ENCODE measurements around the gene SUSD3. TPM values are rescaled to one million over a fixed set of nuclear protein-coding genes. Genes with fewer than 3 reads are reported as not detected.

SUSD3 gene
- total RNA-seq, 1 experiment from 2014 or later, result 5.0 TPM

- no peaks in the 10 kb centered on the region for H3K27me3 ChIP-seq (ENCODE audit: control insufficient read depth, insufficient read depth, low read length)
- ATAC-seq, result no peak
- no TSS peak for BruUV-seq (replicated peaks)
- no peaks in the 10 kb centered on the region for H3K36me3 ChIP-seq (ENCODE audit: control insufficient read depth, insufficient read depth, low read length)
- POLR2A ChIA-PET, result no interaction called here
- intact Hi-C loops (cut with micrococcal nuclease; ENCODE audit: unreplicated experiment), result no loop called here
- TF ChIP-seq, protein P1, sequence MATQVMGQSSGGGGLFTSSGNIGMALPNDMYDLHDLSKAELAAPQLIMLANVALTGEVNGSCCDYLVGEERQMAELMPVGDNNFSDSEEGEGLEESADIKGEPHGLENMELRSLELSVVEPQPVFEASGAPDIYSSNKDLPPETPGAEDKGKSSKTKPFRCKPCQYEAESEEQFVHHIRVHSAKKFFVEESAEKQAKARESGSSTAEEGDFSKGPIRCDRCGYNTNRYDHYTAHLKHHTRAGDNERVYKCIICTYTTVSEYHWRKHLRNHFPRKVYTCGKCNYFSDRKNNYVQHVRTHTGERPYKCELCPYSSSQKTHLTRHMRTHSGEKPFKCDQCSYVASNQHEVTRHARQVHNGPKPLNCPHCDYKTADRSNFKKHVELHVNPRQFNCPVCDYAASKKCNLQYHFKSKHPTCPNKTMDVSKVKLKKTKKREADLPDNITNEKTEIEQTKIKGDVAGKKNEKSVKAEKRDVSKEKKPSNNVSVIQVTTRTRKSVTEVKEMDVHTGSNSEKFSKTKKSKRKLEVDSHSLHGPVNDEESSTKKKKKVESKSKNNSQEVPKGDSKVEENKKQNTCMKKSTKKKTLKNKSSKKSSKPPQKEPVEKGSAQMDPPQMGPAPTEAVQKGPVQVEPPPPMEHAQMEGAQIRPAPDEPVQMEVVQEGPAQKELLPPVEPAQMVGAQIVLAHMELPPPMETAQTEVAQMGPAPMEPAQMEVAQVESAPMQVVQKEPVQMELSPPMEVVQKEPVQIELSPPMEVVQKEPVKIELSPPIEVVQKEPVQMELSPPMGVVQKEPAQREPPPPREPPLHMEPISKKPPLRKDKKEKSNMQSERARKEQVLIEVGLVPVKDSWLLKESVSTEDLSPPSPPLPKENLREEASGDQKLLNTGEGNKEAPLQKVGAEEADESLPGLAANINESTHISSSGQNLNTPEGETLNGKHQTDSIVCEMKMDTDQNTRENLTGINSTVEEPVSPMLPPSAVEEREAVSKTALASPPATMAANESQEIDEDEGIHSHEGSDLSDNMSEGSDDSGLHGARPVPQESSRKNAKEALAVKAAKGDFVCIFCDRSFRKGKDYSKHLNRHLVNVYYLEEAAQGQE (IDR thresholded peaks at IDR 0.05; ENCODE audit: insufficient read depth in 1 of 2, low read depth in 2 of 2, low read length in 1 of 2), result no peak
- no peak for TF ChIP-seq POLR2AphosphoS5 (IDR thresholded peaks at IDR 0.05; ENCODE audit: low read depth, low read length)
- no peak for TF ChIP-seq SIN3A (IDR thresholded peaks at IDR 0.05; ENCODE audit: borderline replicate concordance, insufficient read depth, low read depth, low read length)
- TF ChIP-seq, protein P2, sequence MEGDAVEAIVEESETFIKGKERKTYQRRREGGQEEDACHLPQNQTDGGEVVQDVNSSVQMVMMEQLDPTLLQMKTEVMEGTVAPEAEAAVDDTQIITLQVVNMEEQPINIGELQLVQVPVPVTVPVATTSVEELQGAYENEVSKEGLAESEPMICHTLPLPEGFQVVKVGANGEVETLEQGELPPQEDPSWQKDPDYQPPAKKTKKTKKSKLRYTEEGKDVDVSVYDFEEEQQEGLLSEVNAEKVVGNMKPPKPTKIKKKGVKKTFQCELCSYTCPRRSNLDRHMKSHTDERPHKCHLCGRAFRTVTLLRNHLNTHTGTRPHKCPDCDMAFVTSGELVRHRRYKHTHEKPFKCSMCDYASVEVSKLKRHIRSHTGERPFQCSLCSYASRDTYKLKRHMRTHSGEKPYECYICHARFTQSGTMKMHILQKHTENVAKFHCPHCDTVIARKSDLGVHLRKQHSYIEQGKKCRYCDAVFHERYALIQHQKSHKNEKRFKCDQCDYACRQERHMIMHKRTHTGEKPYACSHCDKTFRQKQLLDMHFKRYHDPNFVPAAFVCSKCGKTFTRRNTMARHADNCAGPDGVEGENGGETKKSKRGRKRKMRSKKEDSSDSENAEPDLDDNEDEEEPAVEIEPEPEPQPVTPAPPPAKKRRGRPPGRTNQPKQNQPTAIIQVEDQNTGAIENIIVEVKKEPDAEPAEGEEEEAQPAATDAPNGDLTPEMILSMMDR (IDR thresholded peaks at IDR 0.05), result no peak
- TF ChIP-seq TCF7L2 (IDR thresholded peaks at IDR 0.05; ENCODE audit: low read depth, low read length), result no peak
- no peaks in the 10 kb centered on the region for H3K9me3 ChIP-seq (ENCODE audit: control insufficient read depth, insufficient read depth, low read depth, low read length)
- DNase-seq (ENCODE audit: low read depth, low spot score), result no peak
- no peaks in the 10 kb centered on the region for H3K4me1 ChIP-seq (ENCODE audit: control insufficient read depth, insufficient read depth, low read length)
- CTCF ChIA-PET, result no interaction called here
- H3K27ac ChIP-seq (ENCODE audit: low read length), result no peak overlapping the region
- in situ Hi-C loops (cut with HindIII; ENCODE audit: low pct_unique_long_range_greater_than_20kb, low sequenced_read_pairs), result no loop called here
- no peak overlapping the region for H3K4me3 ChIP-seq (ENCODE audit: low read depth in 2 of 2, low read length in 2 of 2)
Measured at GRCh38 chr9:93084471-93084881, 26.0 kb downstream of the SUSD3 start.

- ATAC-seq (no peak), DNase-seq (ENCODE audit: low read depth, low spot score) (no peak)
- H3K4me3 ChIP-seq (ENCODE audit: low read depth in 2 of 2, low read length in 2 of 2), result no peak overlapping the region
- no peaks in the 10 kb centered on the region for H3K4me1 ChIP-seq (ENCODE audit: control insufficient read depth, insufficient read depth, low read length)
- no peaks in the 10 kb centered on the region for H3K9me3 ChIP-seq (ENCODE audit: control insufficient read depth, insufficient read depth, low read depth, low read length)
- ChIA-PET CTCF (no interaction called here), POLR2A (no interaction called here)
- intact Hi-C loops (cut with micrococcal nuclease; ENCODE audit: unreplicated experiment), result no loop called here
- TF ChIP-seq, protein P2 (IDR thresholded peaks at IDR 0.05), result no peak
- TF ChIP-seq, protein P1 (IDR thresholded peaks at IDR 0.05; ENCODE audit: insufficient read depth in 1 of 2, low read depth in 2 of 2, low read length in 1 of 2), result no peak
- TF ChIP-seq POLR2AphosphoS5 (IDR thresholded peaks at IDR 0.05; ENCODE audit: low read depth, low read length) (no peak), SIN3A (IDR thresholded peaks at IDR 0.05; ENCODE audit: borderline replicate concordance, insufficient read depth, low read depth, low read length) (no peak), TCF7L2 (IDR thresholded peaks at IDR 0.05; ENCODE audit: low read depth, low read length) (no peak)
- BruUV-seq (replicated peaks), result no TSS peak
- in situ Hi-C loops (cut with HindIII; ENCODE audit: low pct_unique_long_range_greater_than_20kb, low sequenced_read_pairs), result no loop called here
- no peak overlapping the region for H3K27ac ChIP-seq (ENCODE audit: low read length)
- no peaks in the 10 kb centered on the region for H3K36me3 ChIP-seq (ENCODE audit: control insufficient read depth, insufficient read depth, low read length)
- no peaks in the 10 kb centered on the region for H3K27me3 ChIP-seq (ENCODE audit: control insufficient read depth, insufficient read depth, low read length)
Measured at GRCh38 chr9:93085676-93086075, 27.2 kb downstream of the SUSD3 start.
